SK-N-SH treated with all-trans-retinoic acid at 6 μM for 48 hours (cell line): ENCODE results near the gene HOXA6.

Source experiments
- ATAC-seq: fragments of 200-7000 bp; cut with Tn5 transposase; 3 replicates; pipeline ENCODE4 v1.9.1; 2020; ENCODE audit warnings: mild to moderate bottlenecking, moderate library complexity
- ARNTL ChIP-seq: fragments of 450-650 bp; formaldehyde crosslinking; IDR thresholded peaks from 2 replicates; pipeline ENCODE4 v1.5.0; 2020; ENCODE audit warnings: low read depth, mild to moderate bottlenecking, moderate library complexity, borderline replicate concordance
- BACH2 ChIP-seq: fragments of 250-450 bp; sonication (Bioruptor Pico); IDR thresholded peaks from 2 replicates; pipeline ENCODE4 v1.9.0; 2021; ENCODE audit warnings: mild to moderate bottlenecking, borderline replicate concordance
- CSDC2 ChIP-seq: fragments of 250-450 bp; sonication (Bioruptor Pico); IDR thresholded peaks from 2 replicates; pipeline ENCODE4 v1.5.0; 2020; ENCODE audit warnings: mild to moderate bottlenecking, moderate library complexity
- ESRRG ChIP-seq: fragments of 250-450 bp; sonication (Bioruptor Pico); IDR thresholded peaks from 2 replicates; pipeline ENCODE4 v1.6.1; 2021; ENCODE audit warnings: mild to moderate bottlenecking
- OSR1 ChIP-seq: fragments of 250-450 bp; sonication (Bioruptor Pico); IDR thresholded peaks from 2 replicates; pipeline ENCODE4 v1.8.0; 2022; ENCODE audit warnings: moderate library complexity, mild to moderate bottlenecking, inconsistent platforms
- POU6F1 ChIP-seq: fragments of 250-450 bp; sonication (Bioruptor Pico); IDR thresholded peaks from 2 replicates; pipeline ENCODE4 v1.8.0; 2021; ENCODE audit warnings: low read depth, mild to moderate bottlenecking, moderate library complexity, borderline replicate concordance
- PPARA ChIP-seq: fragments of 250-450 bp; sonication (Bioruptor Pico); IDR thresholded peaks from 2 replicates; pipeline ENCODE4 v1.5.0; 2020; ENCODE audit warnings: mild to moderate bottlenecking, borderline replicate concordance
- RARB ChIP-seq: fragments of 250-450 bp; sonication (Bioruptor Pico); IDR thresholded peaks from 2 replicates; pipeline ENCODE4 v1.8.0; 2021; ENCODE audit warnings: mild to moderate bottlenecking, moderate library complexity
- SNAI2 ChIP-seq: fragments of 250-450 bp; sonication (Bioruptor Pico); IDR thresholded peaks from 2 replicates; pipeline ENCODE4 v1.5.0; 2020; ENCODE audit warnings: mild to moderate bottlenecking, moderate library complexity
- TCF4 ChIP-seq: fragments of 250-450 bp; sonication (Bioruptor Pico); IDR thresholded peaks from 2 replicates; pipeline ENCODE4 v1.8.0; 2021; ENCODE audit warnings: mild to moderate bottlenecking, moderate library complexity, borderline replicate concordance
- TSHZ2 ChIP-seq: fragments of 250-450 bp; sonication (Bioruptor Pico); IDR thresholded peaks from 2 replicates; pipeline ENCODE4 v1.5.0; 2020; ENCODE audit warnings: mild to moderate bottlenecking, moderate library complexity
- ZC3H10 ChIP-seq: fragments of 250-450 bp; sonication (Bioruptor Pico); IDR thresholded peaks from 2 replicates; pipeline ENCODE4 v1.5.1; 2021; ENCODE audit warnings: mild to moderate bottlenecking, moderate library complexity
- ZFP3 ChIP-seq: fragments of 250-450 bp; sonication (Bioruptor Pico); IDR thresholded peaks from 2 replicates; pipeline ENCODE4 v1.5.0; 2020; ENCODE audit warnings: mild to moderate bottlenecking, moderate library complexity
- ZFP30 ChIP-seq: fragments of 450-650 bp; formaldehyde crosslinking; IDR thresholded peaks from 2 replicates; pipeline ENCODE4 v1.5.0; 2022; ENCODE audit warnings: mild to moderate bottlenecking, moderate library complexity
- ZNF565 ChIP-seq: fragments of 450-650 bp; formaldehyde crosslinking; conservative IDR thresholded peaks from 2 replicates; pipeline ENCODE4 v1.5.0; 2020; ENCODE audit warnings: low read depth, mild to moderate bottlenecking, moderate library complexity
- ZNF70 ChIP-seq: fragments of 450-650 bp; formaldehyde crosslinking; IDR thresholded peaks from 2 replicates; pipeline ENCODE4 v1.5.0; 2020; ENCODE audit warnings: mild to moderate bottlenecking, moderate library complexity
- ZNF8 ChIP-seq: fragments of 450-650 bp; formaldehyde crosslinking; IDR thresholded peaks from 2 replicates; pipeline ENCODE4 v1.5.0; 2020; ENCODE audit warnings: mild to moderate bottlenecking, moderate library complexity
- TF ChIP-seq, protein P1 (sequence below): fragments of 250-450 bp; sonication (Bioruptor Pico); IDR thresholded peaks from 2 replicates; pipeline ENCODE4 v1.5.1; 2021; ENCODE audit warnings: mild to moderate bottlenecking, moderate library complexity
- TF ChIP-seq, protein P2 (sequence below): fragments of 250-450 bp; sonication (Bioruptor Pico); IDR thresholded peaks from 2 replicates; pipeline ENCODE4 v1.5.1; 2020; ENCODE audit warnings: low read depth, mild to moderate bottlenecking, moderate library complexity

HOXA6 gene

DNA sequence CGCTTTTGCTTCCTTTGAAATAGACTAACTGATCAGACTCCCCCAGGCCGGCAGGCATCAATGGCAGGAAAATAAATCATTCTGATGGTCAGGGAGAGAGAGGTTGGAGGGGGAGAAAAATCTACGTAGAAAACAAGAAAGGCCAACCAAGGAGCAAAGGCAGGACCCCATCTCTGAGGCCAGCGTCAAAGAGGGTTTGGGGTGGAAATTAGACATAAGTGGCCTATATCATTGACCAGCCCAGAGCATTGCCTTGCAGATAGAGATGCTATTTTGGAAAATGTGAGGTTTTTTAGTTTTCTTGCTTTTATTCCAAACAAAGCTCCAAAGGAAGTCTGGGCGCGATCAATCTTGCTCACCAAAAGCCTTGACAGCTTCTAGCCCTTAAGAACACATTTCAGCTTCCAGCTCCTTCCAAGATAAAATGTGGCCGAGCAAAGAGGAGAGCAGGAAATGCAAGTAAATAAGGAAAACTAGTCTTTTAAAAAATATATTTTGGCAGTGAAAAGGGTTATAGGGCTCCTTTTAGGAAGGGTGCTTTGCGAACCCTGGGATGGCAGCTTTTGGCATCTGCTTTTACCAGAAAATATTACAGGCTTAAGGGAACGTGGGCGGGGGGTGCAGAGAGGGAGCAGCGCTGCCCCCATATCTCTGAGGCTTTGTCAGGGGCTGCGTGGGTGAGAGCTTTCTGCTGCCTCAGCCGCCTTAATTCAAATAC is 43.1 kb downstream of the HOXA6 start:
- ATAC-seq: no peak
- no peak for TF ChIP-seq ZNF70 (CRISPR knock-in tag)
- no peak for TF ChIP-seq POU6F1 (CRISPR knock-in tag)
- no peak for TF ChIP-seq ARNTL (CRISPR knock-in tag)
- no peak for TF ChIP-seq ZNF565 (CRISPR knock-in tag)
- no peak for TF ChIP-seq ZC3H10 (CRISPR knock-in tag)
- no peak for TF ChIP-seq PPARA (CRISPR knock-in tag)
- TF ChIP-seq CSDC2 (CRISPR knock-in tag): no peak
- TF ChIP-seq TCF4 (CRISPR knock-in tag): no peak
- TF ChIP-seq BACH2 (CRISPR knock-in tag): no peak
- no peak for TF ChIP-seq TSHZ2 (CRISPR knock-in tag)
- no peak for TF ChIP-seq OSR1
- no peak for TF ChIP-seq SNAI2 (CRISPR knock-in tag)
- TF ChIP-seq, protein P1, sequence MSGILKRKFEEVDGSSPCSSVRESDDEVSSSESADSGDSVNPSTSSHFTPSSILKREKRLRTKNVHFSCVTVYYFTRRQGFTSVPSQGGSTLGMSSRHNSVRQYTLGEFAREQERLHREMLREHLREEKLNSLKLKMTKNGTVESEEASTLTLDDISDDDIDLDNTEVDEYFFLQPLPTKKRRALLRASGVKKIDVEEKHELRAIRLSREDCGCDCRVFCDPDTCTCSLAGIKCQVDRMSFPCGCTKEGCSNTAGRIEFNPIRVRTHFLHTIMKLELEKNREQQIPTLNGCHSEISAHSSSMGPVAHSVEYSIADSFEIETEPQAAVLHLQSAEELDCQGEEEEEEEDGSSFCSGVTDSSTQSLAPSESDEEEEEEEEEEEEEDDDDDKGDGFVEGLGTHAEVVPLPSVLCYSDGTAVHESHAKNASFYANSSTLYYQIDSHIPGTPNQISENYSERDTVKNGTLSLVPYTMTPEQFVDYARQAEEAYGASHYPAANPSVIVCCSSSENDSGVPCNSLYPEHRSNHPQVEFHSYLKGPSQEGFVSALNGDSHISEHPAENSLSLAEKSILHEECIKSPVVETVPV: no peak
- no peak for TF ChIP-seq ZNF8 (CRISPR knock-in tag)
- TF ChIP-seq ZFP3: no peak
- TF ChIP-seq ESRRG: no peak
- TF ChIP-seq, protein P2, sequence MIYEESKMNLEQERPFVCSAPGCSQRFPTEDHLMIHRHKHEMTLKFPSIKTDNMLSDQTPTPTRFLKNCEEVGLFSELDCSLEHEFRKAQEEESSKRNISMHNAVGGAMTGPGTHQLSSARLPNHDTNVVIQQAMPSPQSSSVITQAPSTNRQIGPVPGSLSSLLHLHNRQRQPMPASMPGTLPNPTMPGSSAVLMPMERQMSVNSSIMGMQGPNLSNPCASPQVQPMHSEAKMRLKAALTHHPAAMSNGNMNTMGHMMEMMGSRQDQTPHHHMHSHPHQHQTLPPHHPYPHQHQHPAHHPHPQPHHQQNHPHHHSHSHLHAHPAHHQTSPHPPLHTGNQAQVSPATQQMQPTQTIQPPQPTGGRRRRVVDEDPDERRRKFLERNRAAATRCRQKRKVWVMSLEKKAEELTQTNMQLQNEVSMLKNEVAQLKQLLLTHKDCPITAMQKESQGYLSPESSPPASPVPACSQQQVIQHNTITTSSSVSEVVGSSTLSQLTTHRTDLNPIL: no peak
- TF ChIP-seq, all 23 proteins: peak for 0

GRCh38 chr7:27103489-27104226 is 43.9 kb downstream of the HOXA6 start:
- TF ChIP-seq, protein P1: no peak
- no peak for TF ChIP-seq OSR1
- TF ChIP-seq ESRRG: no peak
- no peak for TF ChIP-seq ZC3H10 (CRISPR knock-in tag)
- TF ChIP-seq RARB: no peak
- no peak for ATAC-seq

- TF ChIP-seq ZFP30 (CRISPR knock-in tag) (no peak), POU6F1 (CRISPR knock-in tag) (no peak)
- TF ChIP-seq, all 23 proteins: peak for 0
- no peak for ATAC-seq
Measured at GRCh38 chr7:27102581-27103442, 44.8 kb downstream of the HOXA6 start, which contains the start of gene HOXA2. TSS of gene HOXA2 (minus strand) at chr7:27102683. CDS start at chr7:27102500, 183 bp downstream.
